Suprapubic skin (tissue), 4 donors: Measurements from ENCODE around the gene PHLDB2.

ENCODE experiments used
- EP300 ChIP-seq: sonication (generic); formaldehyde crosslinking; IDR thresholded peaks from one replicate; pipeline ENCODE4 v1.6.1; 2017; ENCODE audit warnings: antibody characterized with exemption
- POLR2A ChIP-seq, 2 donors: fragments of 450-650 bp; IDR thresholded peaks; one replicate each; pipeline ENCODE4 v1.6.1; 2017; ENCODE audit warnings: antibody characterized with exemption in 2 of 2, mild to moderate bottlenecking in 2 of 2, moderate library complexity in 2 of 2
- POLR2AphosphoS5 ChIP-seq, 3 donors: sonication (generic); formaldehyde crosslinking; IDR thresholded peaks; one replicate each; pipeline ENCODE4 v1.6.1; 2017; ENCODE audit warnings: antibody characterized with exemption in 3 of 3
- TF ChIP-seq, protein P1 (sequence below), 2 donors: fragments of 200-600 bp in 1 of 2; fragments of 450-650 bp in 1 of 2; sonication (generic) in 1 of 2; IDR thresholded peaks; one replicate each; pipeline ENCODE4 v1.5.1; 2016 to 2019; ENCODE audit warnings: antibody characterized with exemption in 2 of 2, mild to moderate bottlenecking in 1 of 2, moderate library complexity in 1 of 2

DNA sequence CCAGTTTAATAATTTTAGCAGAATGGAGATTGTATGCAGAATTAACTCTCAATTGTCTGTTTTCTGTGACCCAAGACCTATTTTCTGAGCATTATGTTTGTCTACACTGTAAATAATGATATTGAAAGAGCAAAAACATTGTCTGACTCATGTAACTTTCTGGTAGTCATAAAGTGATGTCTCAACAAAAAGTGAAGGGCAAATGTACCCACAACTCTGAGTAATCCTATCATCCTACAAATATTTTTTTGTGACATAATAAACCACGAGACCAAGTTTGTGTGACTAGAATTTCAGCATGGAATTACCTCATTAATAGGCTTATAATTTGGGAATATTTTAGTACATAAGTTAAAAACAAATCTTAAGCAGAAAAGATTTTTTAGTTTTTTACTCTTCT, 104.4 kb downstream of the PHLDB2 start:
- no peak for TF ChIP-seq POLR2A (IDR thresholded peaks at IDR 0.05)
- TF ChIP-seq, protein P1, sequence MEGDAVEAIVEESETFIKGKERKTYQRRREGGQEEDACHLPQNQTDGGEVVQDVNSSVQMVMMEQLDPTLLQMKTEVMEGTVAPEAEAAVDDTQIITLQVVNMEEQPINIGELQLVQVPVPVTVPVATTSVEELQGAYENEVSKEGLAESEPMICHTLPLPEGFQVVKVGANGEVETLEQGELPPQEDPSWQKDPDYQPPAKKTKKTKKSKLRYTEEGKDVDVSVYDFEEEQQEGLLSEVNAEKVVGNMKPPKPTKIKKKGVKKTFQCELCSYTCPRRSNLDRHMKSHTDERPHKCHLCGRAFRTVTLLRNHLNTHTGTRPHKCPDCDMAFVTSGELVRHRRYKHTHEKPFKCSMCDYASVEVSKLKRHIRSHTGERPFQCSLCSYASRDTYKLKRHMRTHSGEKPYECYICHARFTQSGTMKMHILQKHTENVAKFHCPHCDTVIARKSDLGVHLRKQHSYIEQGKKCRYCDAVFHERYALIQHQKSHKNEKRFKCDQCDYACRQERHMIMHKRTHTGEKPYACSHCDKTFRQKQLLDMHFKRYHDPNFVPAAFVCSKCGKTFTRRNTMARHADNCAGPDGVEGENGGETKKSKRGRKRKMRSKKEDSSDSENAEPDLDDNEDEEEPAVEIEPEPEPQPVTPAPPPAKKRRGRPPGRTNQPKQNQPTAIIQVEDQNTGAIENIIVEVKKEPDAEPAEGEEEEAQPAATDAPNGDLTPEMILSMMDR (IDR thresholded peaks at IDR 0.05) = no peak
- TF ChIP-seq EP300 = no peak
- TF ChIP-seq POLR2AphosphoS5 (IDR thresholded peaks at IDR 0.05) = no peak
